AG09309 (cell line): Measurements from ENCODE around the gene PLXNA4.

Experiments used
- DNase-seq: peaks from one replicate; pipeline ENCODE4 v3.0.0-alpha.2; 2010; ENCODE audit warnings: low read depth
- H3K4me3 ChIP-seq: 2 replicates; pipeline ENCODE4 v1.5.1; 2011; ENCODE audit warnings: mild to moderate bottlenecking, low read depth, low read length, moderate library complexity; ENCODE audit not compliant: control insufficient read depth
- TF ChIP-seq, protein P1 (sequence below): IDR thresholded peaks from 2 replicates; pipeline ENCODE4 v1.5.1; 2011; ENCODE audit warnings: mild to moderate bottlenecking, low read depth, low read length, inconsistent platforms; ENCODE audit not compliant: insufficient read depth, control insufficient read depth; ENCODE audit errors: missing control alignments

The PLXNA4 gene

DNA sequence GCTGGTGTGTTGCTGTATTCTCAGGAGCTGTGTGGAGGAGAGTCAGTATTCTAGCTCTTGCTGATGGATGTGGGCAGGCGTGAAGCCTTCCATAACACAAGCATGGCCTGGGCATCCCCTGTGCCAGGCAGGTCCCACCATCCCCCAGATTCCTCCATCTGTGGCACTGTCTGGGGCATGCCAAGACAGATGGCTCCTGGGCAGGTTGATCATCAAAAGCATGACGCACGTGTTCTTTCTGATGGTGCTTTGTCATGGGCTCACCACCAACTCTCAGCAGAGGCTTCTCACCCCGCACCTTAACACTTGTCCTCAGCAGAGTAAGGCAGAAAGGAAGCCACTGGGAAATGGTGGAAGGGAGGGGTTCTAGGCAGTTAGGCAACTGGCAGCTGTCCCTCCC lies 364.3 kb downstream of the PLXNA4 start:
- TF ChIP-seq, protein P1, sequence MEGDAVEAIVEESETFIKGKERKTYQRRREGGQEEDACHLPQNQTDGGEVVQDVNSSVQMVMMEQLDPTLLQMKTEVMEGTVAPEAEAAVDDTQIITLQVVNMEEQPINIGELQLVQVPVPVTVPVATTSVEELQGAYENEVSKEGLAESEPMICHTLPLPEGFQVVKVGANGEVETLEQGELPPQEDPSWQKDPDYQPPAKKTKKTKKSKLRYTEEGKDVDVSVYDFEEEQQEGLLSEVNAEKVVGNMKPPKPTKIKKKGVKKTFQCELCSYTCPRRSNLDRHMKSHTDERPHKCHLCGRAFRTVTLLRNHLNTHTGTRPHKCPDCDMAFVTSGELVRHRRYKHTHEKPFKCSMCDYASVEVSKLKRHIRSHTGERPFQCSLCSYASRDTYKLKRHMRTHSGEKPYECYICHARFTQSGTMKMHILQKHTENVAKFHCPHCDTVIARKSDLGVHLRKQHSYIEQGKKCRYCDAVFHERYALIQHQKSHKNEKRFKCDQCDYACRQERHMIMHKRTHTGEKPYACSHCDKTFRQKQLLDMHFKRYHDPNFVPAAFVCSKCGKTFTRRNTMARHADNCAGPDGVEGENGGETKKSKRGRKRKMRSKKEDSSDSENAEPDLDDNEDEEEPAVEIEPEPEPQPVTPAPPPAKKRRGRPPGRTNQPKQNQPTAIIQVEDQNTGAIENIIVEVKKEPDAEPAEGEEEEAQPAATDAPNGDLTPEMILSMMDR, result no peak
- H3K4me3 ChIP-seq, result no peak overlapping the region
- no peak for DNase-seq

DNA sequence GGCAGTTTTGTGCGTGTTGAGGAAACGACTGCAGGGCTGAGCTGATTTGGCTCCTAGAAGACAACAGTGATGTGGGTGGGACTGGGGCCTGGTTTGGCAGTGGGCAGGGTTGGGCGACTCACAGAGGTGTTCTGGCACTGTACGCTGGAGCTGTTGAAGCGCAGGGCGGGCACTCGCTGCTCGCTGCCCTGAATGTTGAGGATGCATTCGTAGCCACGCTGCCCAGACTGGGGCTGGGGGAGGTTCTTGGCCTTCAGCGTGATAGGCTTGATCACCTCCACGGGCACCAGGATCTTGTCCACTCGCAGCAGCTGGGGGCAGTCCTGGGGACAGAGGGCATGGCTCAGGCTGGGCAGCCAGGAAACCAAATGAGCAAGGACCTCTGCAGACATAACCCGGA lies 365.4 kb downstream of the PLXNA4 start:
- DNase-seq, result no peak
- TF ChIP-seq, protein P1, result no peak
- H3K4me3 ChIP-seq, result no peak overlapping the region

DNA sequence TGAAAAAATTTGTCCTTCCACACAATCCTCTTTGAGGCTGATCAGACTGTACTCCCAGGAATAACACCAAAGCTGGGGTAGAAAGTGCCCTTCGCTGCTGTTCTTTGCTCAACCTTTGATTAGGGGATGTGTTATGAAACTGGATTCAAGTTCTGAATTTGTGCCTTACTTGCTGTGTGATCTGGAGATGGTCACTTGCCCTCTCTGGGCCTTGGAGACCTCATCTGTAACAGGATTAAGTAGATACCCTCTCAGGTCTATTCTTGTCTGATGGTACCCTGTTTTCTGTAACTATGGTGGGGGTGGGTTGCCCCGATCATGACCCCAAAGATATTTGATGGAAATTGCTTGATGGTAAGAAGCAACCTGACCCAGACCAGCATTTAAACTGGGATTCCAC lies 368.5 kb downstream of the PLXNA4 start:
- no peak for DNase-seq
- H3K4me3 ChIP-seq, result no peak overlapping the region
- TF ChIP-seq, protein P1, result no peak

DNA sequence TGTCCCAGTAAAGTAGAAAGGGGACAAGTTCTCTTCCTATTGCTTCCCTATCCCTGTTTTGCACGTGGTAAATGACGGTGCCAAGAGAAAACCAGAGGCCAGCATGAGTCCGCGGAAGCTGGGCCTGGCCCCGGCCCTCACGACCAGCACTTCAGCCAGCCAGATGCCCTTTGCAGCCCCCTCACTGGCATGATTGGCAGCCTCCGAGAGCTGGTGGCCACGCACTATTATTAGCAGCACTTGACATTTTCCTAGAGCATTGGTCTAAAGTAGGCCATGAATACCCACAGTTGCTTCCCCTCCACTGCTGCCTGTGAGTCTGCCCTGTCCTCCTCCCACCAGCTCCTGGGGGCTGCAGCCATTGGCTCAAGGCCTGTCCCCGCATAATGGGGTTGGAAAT lies 369.1 kb downstream of the PLXNA4 start:
- TF ChIP-seq, protein P1, result no peak
- DNase-seq, result no peak
- no peak overlapping the region for H3K4me3 ChIP-seq

DNA sequence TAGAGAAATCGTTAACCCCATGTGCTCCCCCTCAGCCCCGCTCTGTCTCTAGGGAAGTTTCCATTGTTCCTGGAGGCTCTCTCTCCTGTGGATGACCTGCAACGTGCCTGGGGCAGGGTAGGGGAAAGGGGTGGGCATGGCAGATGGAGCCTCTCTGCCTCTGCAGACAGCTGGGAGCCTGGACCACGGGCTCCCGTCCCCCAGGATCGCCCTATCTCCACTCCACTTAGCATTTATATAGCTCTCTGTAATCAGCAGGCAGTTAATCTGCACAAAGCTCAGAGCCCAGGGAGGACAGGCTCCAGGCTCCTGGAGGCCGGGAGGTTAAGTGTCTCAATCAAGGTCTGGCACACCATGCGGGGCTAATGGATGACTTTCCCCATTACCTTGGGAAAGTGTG lies 369.7 kb downstream of the PLXNA4 start:
- H3K4me3 ChIP-seq, result no peak overlapping the region
- no peak for DNase-seq
- TF ChIP-seq, protein P1, result no peak

DNA sequence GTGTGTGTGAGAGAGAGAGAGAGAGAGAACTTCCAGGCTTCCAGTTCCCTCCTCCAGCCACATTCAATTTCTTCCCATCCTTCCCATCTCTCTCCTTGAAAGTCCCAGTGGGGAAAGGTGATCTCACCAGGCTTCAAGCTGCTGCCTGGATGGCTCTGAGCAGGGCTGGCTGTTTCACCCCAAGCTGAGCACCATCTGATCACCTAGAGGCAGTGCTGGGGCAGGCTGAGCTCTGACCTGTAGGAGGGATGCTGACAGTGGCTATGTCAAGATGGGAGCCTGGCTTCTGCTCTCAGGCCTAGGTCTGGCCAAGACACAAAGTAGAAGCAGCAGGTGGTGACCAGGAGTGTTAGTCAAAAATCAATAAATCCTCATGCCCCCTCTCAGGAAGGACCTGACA lies 370.8 kb downstream of the PLXNA4 start:
- H3K4me3 ChIP-seq, result no peak overlapping the region
- TF ChIP-seq, protein P1, result no peak
- no peak for DNase-seq

DNA sequence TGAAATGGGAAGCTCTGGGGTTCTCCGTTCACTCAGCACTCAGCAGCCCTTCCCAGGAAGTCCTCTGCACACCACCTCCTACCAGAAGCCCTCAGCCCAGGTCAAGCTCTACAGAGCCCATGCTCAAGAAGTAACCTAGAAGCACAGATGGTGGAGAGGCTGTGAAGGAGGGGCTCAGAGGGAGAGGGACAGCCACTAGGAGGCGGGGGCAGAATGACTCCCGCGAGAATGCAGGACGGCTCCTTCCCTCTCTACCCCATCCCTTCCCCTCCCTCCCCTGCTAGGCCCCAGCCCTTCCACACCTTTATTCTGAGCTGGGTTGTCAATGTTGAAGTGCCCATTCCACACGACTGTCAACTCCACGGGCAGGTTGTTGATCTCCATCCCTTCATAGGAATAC lies 373.2 kb downstream of the PLXNA4 start:
- DNase-seq, result no peak
- H3K4me3 ChIP-seq, result no peak overlapping the region
- TF ChIP-seq, protein P1, result no peak
